ENCODE results near the gene ZNF385A. TPM values are rescaled to one million over a fixed set of nuclear protein-coding genes. Genes with fewer than 3 reads are reported as not detected.

The ZNF385A gene
- total and polyA plus RNA-seq, 2 of the 4 experiments (the other 2 are of a cell fraction) = 0.36 to 2.5 TPM

DNA sequence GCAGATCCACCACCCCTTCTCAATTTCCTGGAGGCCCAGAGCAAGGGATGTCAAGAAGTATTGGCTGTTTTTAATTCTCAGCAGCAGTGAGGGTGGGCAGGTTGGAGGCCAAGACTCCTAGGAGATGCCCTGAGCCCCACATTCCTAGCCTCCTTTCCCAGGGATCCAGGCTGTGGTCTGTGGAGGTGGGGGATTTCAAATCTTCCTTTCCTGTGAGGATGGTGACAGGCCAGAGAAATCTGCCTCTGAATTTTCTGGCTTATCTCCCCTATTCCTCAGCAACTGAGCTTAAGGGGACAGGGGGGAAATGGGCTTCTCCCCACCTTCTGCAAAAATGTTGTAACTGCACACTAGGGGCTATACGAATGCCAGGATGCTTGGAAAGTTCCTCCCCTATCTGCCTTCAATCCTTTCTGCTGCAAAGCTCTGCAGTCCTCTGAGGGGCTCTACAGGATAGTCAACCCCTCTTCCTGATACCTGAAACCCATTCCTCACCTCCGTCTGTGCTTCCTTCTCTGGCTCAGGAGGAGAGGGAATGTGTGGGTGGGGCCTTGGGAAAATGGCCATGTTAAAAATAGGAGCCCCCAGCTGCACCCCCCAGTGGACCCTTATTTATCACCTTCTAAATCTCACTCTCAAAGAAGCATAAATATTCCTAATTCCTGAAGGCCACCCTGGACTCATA, 26.9 kb downstream of the ZNF385A start:
- 80% methylated on average over 1 of the region's 2 CpGs; no CpG with 5 or more reads in 1 of the 2 experiments for WGBS, 2 experiments (ENCODE audit: extremely low coverage in 2 of 2, insufficient read length in 1 of 2)
- H3K36me3 ChIP-seq (ENCODE audit: control insufficient read depth, insufficient read depth, low read length) = no peaks in the 10 kb centered on the region
- no peak overlapping the region for H2BK5ac ChIP-seq (ENCODE audit: low read depth, low read length, poor library complexity, severe bottlenecking)
- H3K4ac ChIP-seq (ENCODE audit: low read depth, low read length) = peak overlapping the region; percentile 99; the same call in 1 of the 2 replicates
- H3K14ac ChIP-seq (replicated peaks; ENCODE audit: low read depth, low read length) = peak overlapping the region; percentile 24; the same call in 1 of the 2 replicates
- peak overlapping the region; percentile 2 for H2AK9ac ChIP-seq (replicated peaks; ENCODE audit: low read depth, low read length, poor library complexity)
- dilution Hi-C loops (cut with HindIII; ENCODE audit: low sequenced_read_pairs, unreplicated experiment) = no loop called here
- H2AK5ac ChIP-seq (ENCODE audit: low read depth, low read length) = peak overlapping the region; percentile 96; the same call in 1 of the 2 replicates
- no peak overlapping the region for H3K27ac ChIP-seq (ENCODE audit: insufficient read depth, low read length)
- no peaks in the 10 kb centered on the region for H3K9me3 ChIP-seq (ENCODE audit: control insufficient read depth, insufficient read depth, low read length)
- H3K27me3 ChIP-seq (ENCODE audit: control insufficient read depth, insufficient read depth, low read length) = no peaks in the 10 kb centered on the region
- peaks cover 20% of the 10 kb centered on the region; the same call in 1 of the 2 replicates for H3K9me1 ChIP-seq (ENCODE audit: insufficient read depth, low read length)
- 0 out of 2 replicates have a peak overlapping the region, but pooled peaks have one; percentile 18 for H2BK20ac ChIP-seq (ENCODE audit: low read depth, low read length)
- peak overlapping the region; percentile 82 for H3K23ac ChIP-seq (ENCODE audit: low read depth, low read length)
- intact Hi-C loops (cut with micrococcal nuclease) = loop anchor here (2.0 kb wide), 1 partner anchor 19 kb away; no protein-coding TSS in a partner anchor
- peak overlapping the region; percentile 89 for H3K4me2 ChIP-seq (ENCODE audit: low read depth, low read length)
- no peak for DNase-seq
- H3K4me1 ChIP-seq (ENCODE audit: control insufficient read depth, insufficient read depth, low read length) = peaks cover 26% of the 10 kb centered on the region
- no peak overlapping the region for H3K56ac ChIP-seq (ENCODE audit: extremely low read depth, insufficient read depth, low read length)
- peaks cover 0 to 24% of the 10 kb centered on the region in 2 experiments; a peak in 2 of 4 replicates for H3K79me1 ChIP-seq (ENCODE audit: low read depth in 1 of 2, low read length in 2 of 2)
- no peak overlapping the region for H3K18ac ChIP-seq (ENCODE audit: low read depth, low read length)
- no peak overlapping the region for H4K5ac ChIP-seq (ENCODE audit: low read depth, low read length)
- H3K9ac ChIP-seq (ENCODE audit: low read depth, low read length) = no peak overlapping the region
- peak overlapping the region; percentile 90 to 95; a peak in 2 of 4 replicates for H4K8ac ChIP-seq (ENCODE audit: low read depth in 2 of 2, low read length in 2 of 2)
- H4K20me1 ChIP-seq (ENCODE audit: insufficient read depth, low read length) = no peaks in the 10 kb centered on the region
- no peak overlapping the region for H2BK15ac ChIP-seq (ENCODE audit: low read depth, low read length)
- H2AFZ ChIP-seq (replicated peaks; ENCODE audit: low read length, poor library complexity) = peak overlapping the region; percentile 74
- BruUV-seq (replicated peaks) = no TSS peak
- H3K4me3 ChIP-seq (ENCODE audit: insufficient read depth, low read depth, low read length) = no peak overlapping the region
- TF ChIP-seq RCOR1 (IDR thresholded peaks at IDR 0.05; ENCODE audit: insufficient replicate concordance, low read length) = no peak
- no peak for TF ChIP-seq POLR2A (IDR thresholded peaks at IDR 0.05; ENCODE audit: low read depth, low read length)
- no peak for TF ChIP-seq MAFK (IDR thresholded peaks at IDR 0.05; ENCODE audit: low read depth, low read length)
- TF ChIP-seq RAD21 (IDR thresholded peaks at IDR 0.05; ENCODE audit: low read length) = no peak
- no peak for TF ChIP-seq FOS (IDR thresholded peaks at IDR 0.05; ENCODE audit: low read depth, low read length)
- no peak for TF ChIP-seq MXI1 (IDR thresholded peaks at IDR 0.05; ENCODE audit: borderline replicate concordance, low read depth, low read length)
- no peak for TF ChIP-seq BHLHE40 (IDR thresholded peaks at IDR 0.05; ENCODE audit: low read depth, low read length)
- no peak for TF ChIP-seq MAZ (IDR thresholded peaks at IDR 0.05; ENCODE audit: borderline replicate concordance, low read depth, low read length)
- TF ChIP-seq NFE2L2 (IDR thresholded peaks at IDR 0.05; ENCODE audit: low read depth, low read length) = no peak
- no peak for TF ChIP-seq SMC3 (IDR thresholded peaks at IDR 0.05; ENCODE audit: low read depth, low read length)
- no peak for TF ChIP-seq USF2 (IDR thresholded peaks at IDR 0.05; ENCODE audit: low read depth, low read length)
- in situ Hi-C loops (cut with MboI; ENCODE audit: low sequenced_read_pairs) = no loop called here
- no peak for ATAC-seq (ENCODE audit: low read depth)
- H4K91ac ChIP-seq (ENCODE audit: insufficient read depth, low read depth, low read length) = peak overlapping the region; percentile 27; the same call in 1 of the 2 replicates
- ChIA-PET CTCF (interaction anchor here (0.6 to 1.2 kb wide), 2 partner anchors 13 to 82 kb away, joined by 3 read pairs; no protein-coding TSS in a partner anchor), POLR2A (ENCODE audit: unreplicated experiment) (no interaction called here)
- H2BK120ac ChIP-seq (ENCODE audit: low read depth, low read length) = peak overlapping the region; percentile 11
